Type B pancreatic cell (in vitro differentiated cells): ENCODE data around the gene NRP1. TPM values are rescaled to one million over a fixed set of nuclear protein-coding genes. Genes with fewer than 3 reads are reported as not detected.
A peak's percentile ranks its signal among the peaks of the same experiment; 100 is the strongest.

Source experiments
- DNase-seq: peaks from one replicate; pipeline ENCODE4 v3.0.0; 2021; ENCODE audit warnings: mixed read lengths; ENCODE audit not compliant: unreplicated experiment; ENCODE audit errors: extremely low spot score
- H3K27ac Mint-ChIP-seq: 2 replicates; pipeline ENCODE4 v1.8.0; 2021; ENCODE audit warnings: mild to moderate bottlenecking, mixed read lengths
- H3K27me3 Mint-ChIP-seq: 2 replicates; pipeline ENCODE4 v1.8.0; 2021; ENCODE audit warnings: mixed read lengths
- H3K36me3 Mint-ChIP-seq: 2 replicates; pipeline ENCODE4 v1.8.0; 2021; ENCODE audit warnings: mixed read lengths
- H3K4me1 Mint-ChIP-seq: one replicate; pipeline ENCODE4 v1.8.0; 2021; ENCODE audit warnings: mixed read lengths; ENCODE audit not compliant: unreplicated experiment
- H3K4me3 Mint-ChIP-seq: 2 replicates; pipeline ENCODE4 v1.8.0; 2021; ENCODE audit warnings: mild to moderate bottlenecking, mixed read lengths
- H3K9me3 Mint-ChIP-seq: 2 replicates; pipeline ENCODE4 v1.8.0; 2021; ENCODE audit warnings: mixed read lengths
- total RNA-seq: library from RNA; stranded (reverse); gene quantifications from 2 replicates; pipeline ENCODE4 v1.2.1, GENCODE V29; 2021; ENCODE audit warnings: low replicate concordance
- TF ChIP-seq, protein P1 (sequence below): fragments of 200-600 bp; sonication (generic); conservative IDR thresholded peaks from 2 replicates; pipeline ENCODE4 v1.5.0; 2021; ENCODE audit warnings: antibody characterized with exemption, mild to moderate bottlenecking

Gene NRP1
- total RNA-seq, 1 donor from 2014 or later = 70.7 TPM

DNA sequence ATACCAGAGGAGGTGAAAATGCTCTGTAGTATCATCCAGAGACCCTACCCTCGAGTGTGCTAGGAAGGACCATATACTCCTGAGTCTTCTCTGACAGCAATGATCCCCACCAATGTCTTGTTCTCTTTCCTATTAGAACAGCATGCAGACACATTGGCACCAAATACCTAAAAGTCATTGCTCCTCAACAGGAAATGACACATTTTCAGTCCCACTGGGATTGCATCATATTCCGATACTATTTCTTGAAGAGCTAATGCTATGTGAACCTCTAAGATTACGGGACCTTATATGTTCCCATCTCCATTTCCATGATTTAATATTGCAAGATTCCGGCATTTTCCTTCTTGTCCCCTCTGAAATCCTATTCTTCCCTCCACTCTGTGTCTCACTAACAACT is 177.4 kb downstream of the NRP1 start:
- Mint-ChIP-seq H3K4me1 (peaks cover 6% of the 10 kb centered on the region), H3K9me3 (peaks cover 4% of the 10 kb centered on the region), H3K36me3 (no peaks in the 10 kb centered on the region), H3K27ac (no peak overlapping the region), H3K4me3 (no peak overlapping the region), H3K27me3 (no peaks in the 10 kb centered on the region)
- DNase-seq = no peak
- TF ChIP-seq, protein P1, sequence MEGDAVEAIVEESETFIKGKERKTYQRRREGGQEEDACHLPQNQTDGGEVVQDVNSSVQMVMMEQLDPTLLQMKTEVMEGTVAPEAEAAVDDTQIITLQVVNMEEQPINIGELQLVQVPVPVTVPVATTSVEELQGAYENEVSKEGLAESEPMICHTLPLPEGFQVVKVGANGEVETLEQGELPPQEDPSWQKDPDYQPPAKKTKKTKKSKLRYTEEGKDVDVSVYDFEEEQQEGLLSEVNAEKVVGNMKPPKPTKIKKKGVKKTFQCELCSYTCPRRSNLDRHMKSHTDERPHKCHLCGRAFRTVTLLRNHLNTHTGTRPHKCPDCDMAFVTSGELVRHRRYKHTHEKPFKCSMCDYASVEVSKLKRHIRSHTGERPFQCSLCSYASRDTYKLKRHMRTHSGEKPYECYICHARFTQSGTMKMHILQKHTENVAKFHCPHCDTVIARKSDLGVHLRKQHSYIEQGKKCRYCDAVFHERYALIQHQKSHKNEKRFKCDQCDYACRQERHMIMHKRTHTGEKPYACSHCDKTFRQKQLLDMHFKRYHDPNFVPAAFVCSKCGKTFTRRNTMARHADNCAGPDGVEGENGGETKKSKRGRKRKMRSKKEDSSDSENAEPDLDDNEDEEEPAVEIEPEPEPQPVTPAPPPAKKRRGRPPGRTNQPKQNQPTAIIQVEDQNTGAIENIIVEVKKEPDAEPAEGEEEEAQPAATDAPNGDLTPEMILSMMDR = no peak

DNA sequence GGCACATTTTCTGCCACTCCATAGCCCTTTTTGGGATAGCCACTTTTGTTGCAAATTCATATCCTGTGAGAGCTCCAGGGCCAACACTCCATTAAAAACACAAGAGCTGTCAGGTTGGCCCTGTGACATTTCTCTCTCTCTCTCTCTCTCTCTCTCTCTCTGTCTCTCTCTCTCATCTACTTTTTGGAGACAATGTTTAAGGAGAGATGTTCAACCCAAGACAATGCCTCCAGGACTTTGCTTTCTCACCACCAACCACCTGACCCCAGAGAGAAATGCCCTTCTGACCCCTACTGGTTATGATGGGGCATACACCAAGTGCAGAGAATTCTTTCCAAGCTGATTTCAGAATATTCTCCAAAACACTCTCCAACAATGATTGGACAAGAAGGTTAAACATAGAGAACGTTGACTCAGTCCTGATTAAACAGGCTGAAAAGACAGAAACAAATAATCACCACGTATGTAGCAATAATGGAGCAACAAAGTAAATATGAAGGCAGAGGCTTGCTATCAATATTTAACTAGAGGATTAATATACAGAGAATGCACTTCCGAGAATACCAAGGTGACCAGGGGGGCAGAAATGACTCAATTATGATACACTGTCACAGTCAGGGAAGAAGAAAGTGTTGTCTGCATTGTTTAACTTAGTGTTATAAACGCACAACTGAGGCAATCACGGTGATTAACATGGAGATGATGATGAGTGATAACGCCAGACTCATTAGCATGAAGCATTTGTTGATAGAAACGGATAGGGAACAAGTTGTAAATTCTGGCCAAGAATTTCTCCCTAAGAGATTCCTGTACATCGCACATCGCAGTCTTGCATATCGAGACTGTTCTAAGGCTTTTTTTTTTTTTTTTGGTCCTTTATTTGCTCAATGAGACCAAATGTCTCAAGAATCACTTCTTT is 178.5 kb downstream of the NRP1 start:
- Mint-ChIP-seq H3K36me3 (no peaks in the 10 kb centered on the region), H3K27ac (no peak overlapping the region), H3K9me3 (peaks cover 4% of the 10 kb centered on the region), H3K4me3 (no peak overlapping the region), H3K27me3 (no peaks in the 10 kb centered on the region), H3K4me1 (peaks cover 6% of the 10 kb centered on the region)
- DNase-seq = no peak
- TF ChIP-seq, protein P1 = peak; percentile 67

DNA sequence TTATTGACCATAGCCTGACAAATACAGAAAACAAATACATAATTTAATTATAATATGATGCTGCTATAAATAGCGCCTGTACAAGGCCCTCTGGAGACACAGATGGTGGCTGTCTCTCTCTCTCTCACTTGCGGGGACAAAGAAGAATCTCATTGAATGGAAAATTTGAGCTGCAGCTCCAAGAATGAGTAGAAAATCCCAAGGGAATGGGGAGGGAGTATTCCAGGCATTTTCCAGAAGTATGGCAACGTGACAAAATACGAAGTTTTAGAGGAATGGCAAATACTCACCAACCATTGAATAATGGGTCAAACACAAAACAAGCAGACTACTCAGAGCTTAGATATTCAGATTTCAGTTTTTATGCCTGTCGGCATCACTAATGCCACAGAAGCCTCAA is 179.9 kb downstream of the NRP1 start:
- H3K27ac Mint-ChIP-seq = no peak overlapping the region
- H3K4me3 Mint-ChIP-seq = no peak overlapping the region
- H3K4me1 Mint-ChIP-seq = peaks cover 6% of the 10 kb centered on the region
- no peaks in the 10 kb centered on the region for H3K36me3 Mint-ChIP-seq
- peaks cover 4% of the 10 kb centered on the region for H3K9me3 Mint-ChIP-seq
- H3K27me3 Mint-ChIP-seq = no peaks in the 10 kb centered on the region
- TF ChIP-seq, protein P1 = no peak
- DNase-seq = no peak

DNA sequence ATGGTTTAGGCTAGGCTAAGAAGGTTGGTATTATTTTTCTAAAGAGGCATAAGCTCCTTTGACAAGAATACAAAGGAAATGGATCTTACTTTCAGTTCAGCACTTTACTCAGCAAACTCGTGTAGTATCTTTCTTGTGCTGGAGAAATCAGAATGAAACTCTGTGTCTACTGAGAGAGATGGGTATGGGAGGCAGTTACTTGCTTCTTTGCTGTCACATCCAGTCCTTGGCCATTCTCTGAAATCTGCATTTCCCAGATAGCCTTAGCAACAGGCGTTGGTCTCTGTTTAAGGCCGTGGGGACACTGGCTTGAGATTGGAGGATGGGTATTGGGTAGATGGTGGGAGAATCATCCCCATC is 180.5 kb downstream of the NRP1 start:
- Mint-ChIP-seq H3K27me3 (no peaks in the 10 kb centered on the region), H3K4me1 (peaks cover 6% of the 10 kb centered on the region), H3K4me3 (no peak overlapping the region), H3K9me3 (peaks cover 4% of the 10 kb centered on the region), H3K36me3 (no peaks in the 10 kb centered on the region), H3K27ac (no peak overlapping the region)
- TF ChIP-seq, protein P1 = no peak
- DNase-seq = no peak

DNA sequence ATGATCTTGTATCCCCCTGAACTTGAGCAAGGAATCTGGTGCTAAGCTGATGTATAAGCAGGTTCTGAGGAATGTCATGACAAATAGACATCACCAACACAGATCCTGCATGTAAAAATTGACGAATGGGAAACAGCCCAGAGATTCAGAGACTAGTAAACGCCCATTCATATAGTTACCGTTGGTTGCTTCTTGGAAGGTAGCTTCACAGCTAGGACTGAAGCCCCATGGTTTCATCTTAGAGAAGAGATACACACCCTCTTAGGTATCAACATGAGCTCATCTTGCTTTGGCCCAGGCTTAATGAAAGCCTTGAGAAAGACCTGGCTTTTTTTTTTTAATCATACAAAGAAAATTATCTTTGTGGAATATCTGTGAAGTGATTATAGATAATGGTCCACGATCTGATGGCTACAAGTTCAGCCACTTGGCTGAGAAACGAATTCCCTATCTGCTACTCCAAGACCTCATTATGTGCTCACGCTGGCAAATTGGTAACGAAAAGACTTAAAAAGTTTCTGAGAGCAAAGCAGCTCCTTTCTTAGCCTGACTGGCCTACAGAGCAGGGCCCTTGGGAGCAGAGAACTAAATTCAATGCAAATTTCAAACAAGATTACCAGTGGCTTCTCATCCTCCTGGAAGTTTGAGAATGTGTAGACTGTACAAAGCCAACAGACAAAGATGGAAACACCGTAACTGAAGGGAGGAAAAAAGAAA is 181.1 kb downstream of the NRP1 start:
- Mint-ChIP-seq H3K27me3 (no peaks in the 10 kb centered on the region), H3K4me3 (no peak overlapping the region), H3K36me3 (no peaks in the 10 kb centered on the region), H3K27ac (no peak overlapping the region), H3K9me3 (peaks cover 8% of the 10 kb centered on the region), H3K4me1 (peaks cover 6% of the 10 kb centered on the region)
- TF ChIP-seq, protein P1 = no peak
- no peak for DNase-seq
